NCI-H187 (cell line): ENCODE data around the gene SDHB.

Experiments used
- DNase-seq, 2 experiments: peaks; one replicate each; lab custom pipeline; 2025; lab: John Stamatoyannopoulos, UW

The SDHB gene

GRCh38 chr1:17045634-17046333, 8.0 kb downstream of the SDHB start:
- DNase-seq = no peak

GRCh38 chr1:17045150-17045549, 8.7 kb downstream of the SDHB start:
- DNase-seq = no peak

- DNase-seq = no peak
Measured at GRCh38 chr1:17043676-17044075, 10.2 kb downstream of the SDHB start.

GRCh38 chr1:17040135-17040534, 13.7 kb downstream of the SDHB start:
- DNase-seq = no peak

- DNase-seq = no peak
Measured at GRCh38 chr1:17039522-17039921, 14.3 kb downstream of the SDHB start.

- no peak for DNase-seq
Measured at GRCh38 chr1:17033481-17033880, 20.4 kb downstream of the SDHB start.

GRCh38 chr1:17032741-17033140, 21.1 kb downstream of the SDHB start:
- no peak for DNase-seq

GRCh38 chr1:17031436-17031835, 22.4 kb downstream of the SDHB start:
- no peak for DNase-seq

- DNase-seq = no peak
Measured at GRCh38 chr1:17030206-17030605, 23.6 kb downstream of the SDHB start.

- no peak for DNase-seq
Measured at GRCh38 chr1:17028662-17029188, 25.1 kb downstream of the SDHB start.

GRCh38 chr1:17027900-17028299, 25.9 kb downstream of the SDHB start:
- DNase-seq = no peak

GRCh38 chr1:17027403-17027802, 26.4 kb downstream of the SDHB start:
- no peak for DNase-seq

GRCh38 chr1:17024721-17025120, 29.1 kb downstream of the SDHB start:
- DNase-seq = no peak

- no peak for DNase-seq
Measured at GRCh38 chr1:17023573-17023972, 30.3 kb downstream of the SDHB start.

GRCh38 chr1:17023102-17023501, 30.7 kb downstream of the SDHB start:
- DNase-seq = no peak

- no peak for DNase-seq
Measured at GRCh38 chr1:17021896-17022295, 31.9 kb downstream of the SDHB start.

- no peak for DNase-seq
Measured at GRCh38 chr1:17020502-17020901, 33.3 kb downstream of the SDHB start.

- DNase-seq = no peak
Measured at GRCh38 chr1:17018849-17019248, 35.0 kb downstream of the SDHB start.

- DNase-seq = no peak
Measured at GRCh38 chr1:17017435-17017834, 36.4 kb downstream of the SDHB start.

GRCh38 chr1:17016317-17016661, 37.5 kb downstream of the SDHB start:
- no peak for DNase-seq

GRCh38 chr1:17014671-17015567, 38.9 kb downstream of the SDHB start:
- DNase-seq = no peak

- no peak for DNase-seq
Measured at GRCh38 chr1:17013491-17014320, 40.1 kb downstream of the SDHB start.
